ENCODE measurements around the gene BOD1L2.

The BOD1L2 gene

DNA sequence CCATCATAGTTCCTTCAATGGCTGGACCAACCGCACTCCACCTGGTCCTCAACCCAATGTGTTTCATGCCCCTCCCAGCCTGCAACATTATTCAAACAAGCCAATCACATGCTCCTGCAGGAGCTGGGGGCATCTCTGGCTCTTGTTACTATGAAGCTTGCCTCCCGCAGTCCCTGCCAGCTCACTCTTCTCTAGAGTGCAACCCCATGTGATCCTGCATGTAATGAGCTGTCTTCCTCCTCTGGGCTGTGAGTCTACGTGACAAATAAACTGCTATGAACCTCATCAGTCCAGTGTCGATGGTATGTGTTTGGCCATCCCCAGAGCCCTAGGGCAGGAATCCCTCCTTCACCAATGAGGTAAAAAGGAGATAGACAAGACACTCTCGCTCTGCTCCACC lies 15.8 kb upstream of the BOD1L2 start:
- Histone ChIP-seq H3K4me1 (ENCODE audit: insufficient read depth, low read length, severe bottlenecking) (no peaks in the 10 kb centered on the region), H3K4me3 (ENCODE audit: low read depth, low read length, poor library complexity, severe bottlenecking) (no peak overlapping the region), H3K36me3 (ENCODE audit: insufficient read depth, low read length) (no peaks in the 10 kb centered on the region), H4K20me1 (ENCODE audit: insufficient read depth, low read length) (no peaks in the 10 kb centered on the region), H3K9me2 (ENCODE audit: low read depth, low read length) (no peaks in the 10 kb centered on the region), H3K79me2 (ENCODE audit: insufficient read depth, low read length) (no peaks in the 10 kb centered on the region), H3K27me3 (ENCODE audit: insufficient read depth, low read length) (no peaks in the 10 kb centered on the region), H2AFZ (ENCODE audit: low read length) (no peak overlapping the region), H3K9ac (ENCODE audit: low read length) (no peak overlapping the region), H3F3A (ENCODE audit: insufficient read depth, low read length) (no peaks in the 10 kb centered on the region), H3K9me3 (ENCODE audit: low read length) (no peaks in the 10 kb centered on the region), H3K4me2 (ENCODE audit: low read length) (no peak overlapping the region), H3K27ac (ENCODE audit: low read depth, low read length, poor library complexity, severe bottlenecking) (no peak overlapping the region)
- TF ChIP-seq EZH2 (IDR thresholded peaks at IDR 0.05; ENCODE audit: borderline replicate concordance, low read length), result no peak

DNA sequence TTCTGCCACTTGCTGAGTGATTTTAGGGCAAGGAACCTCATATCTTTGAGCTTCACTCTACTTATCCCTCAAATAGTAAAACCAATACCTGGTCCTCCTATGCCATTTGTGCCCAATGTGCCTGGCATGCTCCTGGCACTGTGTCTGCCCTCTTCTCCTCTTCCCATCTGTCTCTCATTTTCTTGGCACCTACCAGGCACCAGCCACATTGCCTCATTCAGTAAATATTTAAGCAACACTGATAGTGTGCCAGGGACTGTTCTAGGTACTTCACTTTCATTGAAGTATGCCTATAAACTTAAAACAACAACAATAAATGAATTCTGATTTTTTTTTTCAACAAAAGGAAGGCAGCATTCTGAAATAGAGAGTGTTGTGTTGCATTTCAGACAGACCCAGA lies 15.1 kb upstream of the BOD1L2 start:
- Histone ChIP-seq H3K27ac (ENCODE audit: low read depth, low read length, poor library complexity, severe bottlenecking) (no peak overlapping the region), H4K20me1 (ENCODE audit: insufficient read depth, low read length) (no peaks in the 10 kb centered on the region), H3K9me2 (ENCODE audit: low read depth, low read length) (no peaks in the 10 kb centered on the region), H3K9ac (ENCODE audit: low read length) (no peak overlapping the region), H3K79me2 (ENCODE audit: insufficient read depth, low read length) (no peaks in the 10 kb centered on the region), H3K36me3 (ENCODE audit: insufficient read depth, low read length) (no peaks in the 10 kb centered on the region), H2AFZ (ENCODE audit: low read length) (no peak overlapping the region), H3F3A (ENCODE audit: insufficient read depth, low read length) (no peaks in the 10 kb centered on the region), H3K27me3 (ENCODE audit: insufficient read depth, low read length) (no peaks in the 10 kb centered on the region), H3K4me1 (ENCODE audit: insufficient read depth, low read length, severe bottlenecking) (no peaks in the 10 kb centered on the region), H3K9me3 (ENCODE audit: low read length) (no peaks in the 10 kb centered on the region), H3K4me2 (ENCODE audit: low read length) (no peak overlapping the region), H3K4me3 (ENCODE audit: low read depth, low read length, poor library complexity, severe bottlenecking) (no peak overlapping the region)
- TF ChIP-seq, protein P1, sequence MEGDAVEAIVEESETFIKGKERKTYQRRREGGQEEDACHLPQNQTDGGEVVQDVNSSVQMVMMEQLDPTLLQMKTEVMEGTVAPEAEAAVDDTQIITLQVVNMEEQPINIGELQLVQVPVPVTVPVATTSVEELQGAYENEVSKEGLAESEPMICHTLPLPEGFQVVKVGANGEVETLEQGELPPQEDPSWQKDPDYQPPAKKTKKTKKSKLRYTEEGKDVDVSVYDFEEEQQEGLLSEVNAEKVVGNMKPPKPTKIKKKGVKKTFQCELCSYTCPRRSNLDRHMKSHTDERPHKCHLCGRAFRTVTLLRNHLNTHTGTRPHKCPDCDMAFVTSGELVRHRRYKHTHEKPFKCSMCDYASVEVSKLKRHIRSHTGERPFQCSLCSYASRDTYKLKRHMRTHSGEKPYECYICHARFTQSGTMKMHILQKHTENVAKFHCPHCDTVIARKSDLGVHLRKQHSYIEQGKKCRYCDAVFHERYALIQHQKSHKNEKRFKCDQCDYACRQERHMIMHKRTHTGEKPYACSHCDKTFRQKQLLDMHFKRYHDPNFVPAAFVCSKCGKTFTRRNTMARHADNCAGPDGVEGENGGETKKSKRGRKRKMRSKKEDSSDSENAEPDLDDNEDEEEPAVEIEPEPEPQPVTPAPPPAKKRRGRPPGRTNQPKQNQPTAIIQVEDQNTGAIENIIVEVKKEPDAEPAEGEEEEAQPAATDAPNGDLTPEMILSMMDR (IDR thresholded peaks at IDR 0.05; ENCODE audit: low read length), result no peak
- TF ChIP-seq EZH2 (IDR thresholded peaks at IDR 0.05; ENCODE audit: borderline replicate concordance, low read length), result no peak

DNA sequence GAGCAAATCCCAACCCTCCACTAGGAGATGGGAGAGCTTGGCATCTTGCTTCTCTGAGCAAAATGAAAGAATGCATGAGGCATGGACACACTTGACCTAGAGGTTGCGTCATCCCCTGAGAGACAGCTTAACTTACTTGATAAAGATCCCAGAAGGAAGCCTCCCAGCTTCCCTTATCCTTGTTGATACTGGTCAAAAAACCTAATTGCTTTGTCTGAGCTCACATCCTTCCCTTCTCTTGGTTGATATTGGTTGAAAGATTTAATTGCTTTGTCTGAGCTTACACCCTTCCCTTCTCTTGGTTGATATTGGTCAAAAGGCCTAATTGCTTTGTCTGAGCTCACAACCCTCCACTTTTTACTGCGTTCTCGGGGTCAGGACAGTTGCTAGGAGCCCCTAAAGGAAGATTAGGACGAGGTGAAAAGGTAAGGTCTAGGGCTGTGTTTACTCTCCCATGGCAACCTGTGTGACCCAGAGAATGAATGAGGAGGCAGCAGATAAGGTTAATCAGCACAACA lies 12.2 kb upstream of the BOD1L2 start:
- H3K4me2 ChIP-seq (ENCODE audit: low read length), result no peak overlapping the region

More for the DNA sequence above, 12.2 kb upstream of the BOD1L2 start:
- H3K4me1 ChIP-seq (ENCODE audit: insufficient read depth, low read length, severe bottlenecking), result no peaks in the 10 kb centered on the region
- no peaks in the 10 kb centered on the region for H3K79me2 ChIP-seq (ENCODE audit: insufficient read depth, low read length)
- no peaks in the 10 kb centered on the region for H3K36me3 ChIP-seq (ENCODE audit: insufficient read depth, low read length)
- H2AFZ ChIP-seq (ENCODE audit: low read length), result no peak overlapping the region
- no peaks in the 10 kb centered on the region for H3K27me3 ChIP-seq (ENCODE audit: insufficient read depth, low read length)
- TF ChIP-seq, protein P1 (IDR thresholded peaks at IDR 0.05; ENCODE audit: low read length), result no peak
- no peak for TF ChIP-seq EZH2 (IDR thresholded peaks at IDR 0.05; ENCODE audit: borderline replicate concordance, low read length)
- no peaks in the 10 kb centered on the region for H3F3A ChIP-seq (ENCODE audit: insufficient read depth, low read length)
- H4K20me1 ChIP-seq (ENCODE audit: insufficient read depth, low read length), result no peaks in the 10 kb centered on the region
- no peak overlapping the region for H3K27ac ChIP-seq (ENCODE audit: low read depth, low read length, poor library complexity, severe bottlenecking)
- H3K9me2 ChIP-seq (ENCODE audit: low read depth, low read length), result no peaks in the 10 kb centered on the region
- no peaks in the 10 kb centered on the region for H3K9me3 ChIP-seq (ENCODE audit: low read length)
- H3K9ac ChIP-seq (ENCODE audit: low read length), result no peak overlapping the region
- H3K4me3 ChIP-seq (ENCODE audit: low read depth, low read length, poor library complexity, severe bottlenecking), result no peak overlapping the region

All from OCI-LY1 (cell line).